SJCRH30 (cell line): Measurements from ENCODE around the gene CDYL. TPM values are rescaled to one million over a fixed set of nuclear protein-coding genes. Genes with fewer than 3 reads are reported as not detected.
A peak's percentile ranks its signal among the peaks of the same experiment; 100 is the strongest.

Experiments
- DNase-seq, 2 experiments: peaks; one replicate each; pipeline ENCODE4 v3.0.0-alpha.2; 2015 to 2020
- H3K27ac ChIP-seq: fragments of 250-450 bp; sonication (Bioruptor Pico); 2 replicates; pipeline ENCODE4 v1.5.1; 2020; ENCODE audit warnings: mild to moderate bottlenecking, moderate library complexity
- H3K27me3 ChIP-seq: fragments of 250-450 bp; sonication (Bioruptor Pico); 2 replicates; pipeline ENCODE4 v1.5.1; 2020; ENCODE audit warnings: mild to moderate bottlenecking, moderate library complexity
- H3K36me3 ChIP-seq: fragments of 250-450 bp; sonication (Bioruptor Pico); 2 replicates; pipeline ENCODE4 v1.5.1; 2020; ENCODE audit warnings: mild to moderate bottlenecking, moderate library complexity
- H3K4me1 ChIP-seq: fragments of 250-450 bp; sonication (Bioruptor Pico); 2 replicates; pipeline ENCODE4 v1.5.1; 2020; ENCODE audit warnings: mild to moderate bottlenecking, moderate library complexity
- H3K4me3 ChIP-seq: fragments of 250-450 bp; sonication (Bioruptor Pico); 2 replicates; pipeline ENCODE4 v1.5.1; 2020; ENCODE audit warnings: mild to moderate bottlenecking, moderate library complexity
- H3K9me3 ChIP-seq: fragments of 250-450 bp; sonication (Bioruptor Pico); replicated peaks from 2 replicates; pipeline ENCODE4 v1.5.1; 2020; ENCODE audit warnings: mild to moderate bottlenecking, moderate library complexity
- total RNA-seq: library from RNA; depleted of rRNA; stranded (reverse); fragments of >200 nt; shearing (Covaris generic); gene quantifications from 2 replicates; pipeline ENCODE4 v1.2.3, GENCODE V29; 2014

The CDYL gene
- total RNA-seq, 1 experiment from 2014 or later, result 68.7 TPM

DNA sequence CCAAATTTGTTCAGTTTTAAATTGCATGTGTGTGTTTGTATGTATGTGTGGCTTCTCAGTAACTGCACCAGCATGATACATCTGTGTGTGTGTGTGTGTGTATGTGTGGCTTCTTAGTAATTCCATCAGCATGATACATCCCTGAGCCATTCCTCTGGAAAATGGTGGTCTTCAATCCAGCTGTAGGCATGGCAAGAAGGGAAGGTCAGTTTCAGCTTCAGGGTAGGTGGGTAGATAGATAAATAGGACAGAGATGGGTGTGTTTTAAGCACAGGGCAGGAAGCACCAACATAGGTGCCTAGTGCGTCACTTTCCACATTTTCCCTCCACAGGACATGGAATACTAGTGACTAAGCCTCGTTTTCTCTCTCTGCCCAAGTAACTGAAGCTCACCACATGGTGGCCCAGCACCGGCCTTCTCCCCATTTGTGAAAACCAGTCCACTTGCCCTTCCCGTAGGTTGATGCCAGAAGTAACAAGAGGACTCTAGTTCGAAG lies 144.8 kb downstream of the CDYL start:
- Histone ChIP-seq H3K27ac (no peak overlapping the region), H3K4me1 (no peaks in the 10 kb centered on the region), H3K27me3 (no peaks in the 10 kb centered on the region), H3K9me3 (no peaks in the 10 kb centered on the region), H3K36me3 (peaks cover 3% of the 10 kb centered on the region; the same call in 1 of the 2 replicates), H3K4me3 (no peak overlapping the region)
- no peak for DNase-seq

DNA sequence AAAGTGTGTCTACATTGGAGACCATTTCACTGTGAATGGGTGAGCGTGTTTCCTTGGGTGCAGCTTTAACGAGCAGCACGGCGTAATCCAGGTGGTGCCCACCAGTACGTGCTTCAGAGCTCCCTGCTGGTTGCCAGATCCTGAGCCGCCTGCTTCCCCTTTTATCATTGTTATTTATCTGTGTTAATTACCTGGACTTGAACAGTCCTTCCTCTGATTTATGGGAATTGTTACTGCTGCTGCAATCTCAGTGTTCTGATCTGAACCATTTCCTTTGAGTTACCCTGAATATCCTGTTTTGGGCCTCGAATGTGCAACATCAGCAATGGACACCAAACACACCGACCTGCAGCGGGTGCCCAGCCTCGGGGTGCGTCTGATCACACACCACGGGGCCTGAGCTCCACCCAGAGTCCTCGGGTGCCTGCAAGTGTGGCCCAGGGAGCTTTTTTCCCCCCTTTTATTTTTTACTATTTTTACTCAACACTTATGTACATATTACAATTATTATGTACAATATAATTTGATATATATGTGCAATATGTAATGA lies 146.4 kb downstream of the CDYL start:
- Histone ChIP-seq H3K4me1 (no peaks in the 10 kb centered on the region), H3K4me3 (no peak overlapping the region), H3K36me3 (peaks cover 3% of the 10 kb centered on the region; the same call in 1 of the 2 replicates), H3K27ac (no peak overlapping the region), H3K27me3 (no peaks in the 10 kb centered on the region), H3K9me3 (no peaks in the 10 kb centered on the region)
- DNase-seq, result no peak

DNA sequence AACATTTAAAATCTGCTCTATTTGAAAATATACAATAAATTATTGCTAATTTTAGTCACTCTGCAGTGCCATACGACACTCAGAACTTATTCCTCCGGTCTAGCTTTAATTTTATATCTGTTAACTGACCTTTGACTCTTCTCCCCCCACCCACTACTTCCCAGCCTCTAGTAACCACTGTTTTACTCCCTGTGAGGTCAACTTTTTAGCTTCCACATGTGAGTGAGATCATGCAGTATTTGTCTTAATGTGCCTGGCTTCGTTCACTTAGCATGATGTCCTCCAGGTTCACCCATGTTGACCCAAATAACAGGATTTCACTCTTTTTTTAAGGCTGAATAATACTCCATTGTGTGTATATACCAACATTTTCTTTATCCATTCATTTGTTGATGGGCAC lies 146.9 kb downstream of the CDYL start:
- no peaks in the 10 kb centered on the region for H3K27me3 ChIP-seq
- H3K9me3 ChIP-seq, result no peaks in the 10 kb centered on the region
- H3K4me1 ChIP-seq, result peaks cover 2% of the 10 kb centered on the region; the same call in 1 of the 2 replicates
- H3K36me3 ChIP-seq, result peaks cover 3% of the 10 kb centered on the region; the same call in 1 of the 2 replicates
- no peak overlapping the region for H3K4me3 ChIP-seq
- no peak overlapping the region for H3K27ac ChIP-seq
- DNase-seq, result no peak

DNA sequence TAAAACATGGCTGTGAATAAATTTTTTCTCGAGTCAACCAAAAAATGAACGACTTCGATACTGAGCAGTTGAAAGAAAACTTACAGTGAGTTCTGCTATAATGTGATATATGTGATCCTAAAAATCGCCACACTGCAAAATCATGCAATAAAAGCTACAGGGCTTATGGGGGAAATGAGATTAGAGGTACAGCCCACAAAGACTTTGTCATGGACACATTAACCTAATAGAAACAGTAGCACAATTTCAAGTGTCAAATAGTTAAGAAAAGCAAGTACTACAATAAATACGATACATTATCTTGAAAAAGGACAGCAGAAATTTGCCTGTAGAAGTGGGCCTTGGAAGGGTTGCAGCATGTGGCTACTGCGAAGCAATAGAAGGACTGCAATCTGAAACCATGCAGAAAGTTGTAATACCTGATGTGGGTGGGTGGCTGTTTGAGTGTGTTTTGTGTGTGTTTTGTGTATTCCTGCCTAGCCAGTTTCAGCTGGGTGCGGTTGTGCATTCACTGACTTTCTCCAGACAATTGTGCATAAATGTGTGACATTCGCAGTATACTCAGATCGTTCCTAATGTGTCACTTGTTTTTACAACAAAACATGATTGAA lies 148.6 kb downstream of the CDYL start:
- Histone ChIP-seq H3K9me3 (no peaks in the 10 kb centered on the region), H3K27ac (no peak overlapping the region), H3K4me3 (no peak overlapping the region), H3K27me3 (no peaks in the 10 kb centered on the region), H3K4me1 (peaks cover 5% of the 10 kb centered on the region; the same call in 1 of the 2 replicates), H3K36me3 (peaks cover 2% of the 10 kb centered on the region; the same call in 1 of the 2 replicates)
- no peak for DNase-seq

DNA sequence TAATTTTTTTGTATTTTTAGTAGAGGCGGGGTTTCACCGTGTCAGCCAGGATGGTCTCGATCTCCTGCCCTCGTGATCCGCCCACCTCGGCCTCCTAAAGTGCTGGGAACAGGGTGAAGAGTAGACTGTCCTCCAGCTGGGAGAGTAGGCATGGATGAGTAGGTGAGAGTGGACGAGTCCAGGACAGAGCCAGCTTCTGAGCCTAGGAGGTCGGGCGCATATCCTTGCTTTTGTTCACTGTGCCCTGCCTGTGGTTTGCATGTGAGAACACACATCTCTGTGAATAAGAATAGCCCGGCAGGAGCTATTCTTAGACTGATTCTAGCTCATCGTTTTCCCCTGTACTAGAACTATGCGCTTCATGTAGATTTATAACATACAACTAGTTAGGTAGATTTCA lies 149.4 kb downstream of the CDYL start:
- Histone ChIP-seq H3K27ac (no peak overlapping the region), H3K9me3 (no peaks in the 10 kb centered on the region), H3K36me3 (no peaks in the 10 kb centered on the region), H3K27me3 (no peaks in the 10 kb centered on the region), H3K4me1 (peaks cover 5% of the 10 kb centered on the region; the same call in 1 of the 2 replicates), H3K4me3 (no peak overlapping the region)
- DNase-seq, result no peak

DNA sequence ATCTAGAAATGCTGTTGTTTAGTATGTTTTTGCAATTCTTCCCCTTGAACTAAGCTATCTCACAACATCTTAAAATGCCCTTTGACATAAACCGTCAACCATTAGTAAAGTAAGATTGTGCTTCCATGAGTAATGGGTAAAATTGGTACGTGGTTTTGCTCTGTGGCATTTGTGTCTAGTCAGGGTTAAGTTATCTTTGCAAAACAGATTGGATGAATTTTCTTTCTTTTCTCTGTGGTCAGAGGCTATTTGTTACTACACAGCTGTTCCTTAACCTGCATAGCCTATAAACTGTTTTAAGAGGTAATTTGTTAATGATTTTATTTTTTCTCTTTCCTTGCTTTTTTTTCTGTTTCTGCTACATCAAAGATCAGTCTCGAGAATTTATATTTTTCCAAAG lies 152.2 kb downstream of the CDYL start:
- Histone ChIP-seq H3K27ac (0 out of 2 replicates have a peak overlapping the region, but pooled peaks have one; percentile 3), H3K4me1 (peaks cover 5% of the 10 kb centered on the region; the same call in 1 of the 2 replicates), H3K4me3 (no peak overlapping the region), H3K27me3 (no peaks in the 10 kb centered on the region), H3K36me3 (no peaks in the 10 kb centered on the region), H3K9me3 (no peaks in the 10 kb centered on the region)
- DNase-seq, result peak in 1 of 2 experiments; percentile 36

DNA sequence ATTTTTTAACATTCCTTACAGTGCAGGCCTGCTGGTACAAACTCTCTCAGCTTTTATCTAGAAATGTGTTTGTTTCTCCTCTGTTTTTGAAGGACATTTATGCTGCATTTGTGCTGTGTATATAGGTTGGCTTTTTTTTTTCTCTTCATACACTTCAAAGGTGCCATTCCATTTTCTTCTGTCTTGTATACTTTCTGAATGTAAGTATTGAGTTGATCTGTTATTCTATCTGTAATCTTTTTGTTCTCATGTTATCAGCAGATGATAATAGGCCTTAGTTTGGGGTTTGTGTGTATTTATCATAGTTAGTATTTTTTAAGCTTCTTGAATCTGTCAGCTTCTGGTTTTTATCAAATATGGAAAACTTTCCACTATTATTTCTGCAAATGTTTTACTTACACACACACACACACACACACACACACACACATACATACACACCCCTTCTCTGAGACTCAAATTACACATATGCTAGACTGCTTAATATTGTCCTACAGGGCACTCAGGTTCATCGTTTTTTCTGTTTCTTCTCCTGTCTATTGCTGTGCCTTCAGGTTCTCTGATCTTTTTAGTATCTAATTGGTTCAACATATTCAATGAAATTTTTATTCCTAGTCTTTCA lies 153.0 kb downstream of the CDYL start:
- no peak for DNase-seq
- H3K36me3 ChIP-seq, result no peaks in the 10 kb centered on the region
- H3K4me3 ChIP-seq, result no peak overlapping the region
- H3K9me3 ChIP-seq, result no peaks in the 10 kb centered on the region
- H3K27ac ChIP-seq, result no peak overlapping the region
- no peaks in the 10 kb centered on the region for H3K27me3 ChIP-seq
- peaks cover 5% of the 10 kb centered on the region; the same call in 1 of the 2 replicates for H3K4me1 ChIP-seq

DNA sequence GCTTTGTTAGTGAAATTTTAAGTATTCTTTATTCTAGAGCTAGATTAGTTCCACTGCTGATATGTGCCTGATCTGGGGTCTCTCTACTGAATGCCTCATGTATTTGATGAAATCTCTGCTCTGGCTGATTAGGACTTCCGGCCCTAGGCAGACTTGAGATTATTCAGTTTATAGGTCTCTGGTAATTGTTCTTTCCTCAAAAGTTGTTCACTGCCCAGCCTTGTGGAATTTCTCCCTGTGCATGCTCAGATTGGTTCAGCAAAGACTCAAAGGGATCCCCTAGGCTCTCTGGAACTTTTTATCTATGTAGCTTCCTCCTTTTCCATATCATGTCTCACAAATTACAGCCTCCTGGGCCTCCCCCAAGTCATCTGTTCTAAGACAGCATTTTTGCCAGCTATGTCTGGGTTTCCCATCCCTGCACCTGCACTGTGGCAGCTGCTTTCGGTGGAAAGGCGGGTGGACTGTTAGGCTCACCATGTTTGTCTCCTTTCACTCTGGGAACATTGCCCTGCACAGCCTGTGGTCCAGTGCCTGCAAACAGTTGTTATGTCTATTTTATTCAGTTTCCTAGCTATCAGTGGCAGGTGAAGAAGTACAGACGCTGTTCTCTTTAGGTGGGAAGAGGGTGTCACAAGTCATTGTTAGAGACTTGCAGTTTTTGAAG lies 154.0 kb downstream of the CDYL start:
- Histone ChIP-seq H3K4me1 (peaks cover 5% of the 10 kb centered on the region; the same call in 1 of the 2 replicates), H3K9me3 (no peaks in the 10 kb centered on the region), H3K36me3 (no peaks in the 10 kb centered on the region; the same call in 1 of the 2 replicates), H3K27me3 (no peaks in the 10 kb centered on the region), H3K4me3 (no peak overlapping the region), H3K27ac (no peak overlapping the region)
- no peak for DNase-seq

DNA sequence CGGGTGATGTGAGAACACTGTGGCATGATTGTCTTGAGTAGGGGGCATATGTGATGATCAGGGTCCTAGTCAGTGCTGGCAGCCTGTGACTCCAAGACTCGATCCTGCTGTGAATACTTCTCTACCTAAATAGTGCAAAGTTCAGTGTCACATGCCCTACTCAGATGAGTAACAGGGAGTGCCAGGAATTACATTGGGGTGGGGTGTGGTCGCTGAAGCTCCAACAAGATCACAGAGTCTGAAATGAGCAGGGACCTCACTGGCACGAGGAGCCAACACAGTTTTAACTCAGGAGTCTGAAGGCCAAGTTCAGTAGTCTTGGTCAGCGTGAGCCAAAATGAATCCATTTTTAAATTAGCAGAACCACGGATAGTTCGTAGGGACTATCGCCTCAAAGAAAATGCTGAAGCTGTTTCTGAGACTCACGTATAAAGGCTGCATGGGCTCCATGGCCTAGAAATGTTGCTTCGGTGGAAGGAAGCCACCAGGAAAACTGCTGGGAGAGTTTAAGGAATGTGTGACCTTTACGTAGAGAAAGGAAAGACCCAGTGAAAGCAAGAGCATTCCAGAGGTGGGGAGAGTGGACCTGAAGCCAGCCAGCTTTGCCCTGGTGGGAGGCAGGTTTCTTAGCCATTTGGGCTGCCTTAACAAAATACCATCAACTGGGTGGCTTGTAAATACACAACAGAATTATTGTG lies 155.5 kb downstream of the CDYL start:
- Histone ChIP-seq H3K9me3 (no peaks in the 10 kb centered on the region), H3K27ac (no peak overlapping the region), H3K36me3 (no peaks in the 10 kb centered on the region; the same call in 1 of the 2 replicates), H3K27me3 (no peaks in the 10 kb centered on the region), H3K4me3 (no peak overlapping the region), H3K4me1 (peaks cover 5% of the 10 kb centered on the region; the same call in 1 of the 2 replicates)
- no peak for DNase-seq

DNA sequence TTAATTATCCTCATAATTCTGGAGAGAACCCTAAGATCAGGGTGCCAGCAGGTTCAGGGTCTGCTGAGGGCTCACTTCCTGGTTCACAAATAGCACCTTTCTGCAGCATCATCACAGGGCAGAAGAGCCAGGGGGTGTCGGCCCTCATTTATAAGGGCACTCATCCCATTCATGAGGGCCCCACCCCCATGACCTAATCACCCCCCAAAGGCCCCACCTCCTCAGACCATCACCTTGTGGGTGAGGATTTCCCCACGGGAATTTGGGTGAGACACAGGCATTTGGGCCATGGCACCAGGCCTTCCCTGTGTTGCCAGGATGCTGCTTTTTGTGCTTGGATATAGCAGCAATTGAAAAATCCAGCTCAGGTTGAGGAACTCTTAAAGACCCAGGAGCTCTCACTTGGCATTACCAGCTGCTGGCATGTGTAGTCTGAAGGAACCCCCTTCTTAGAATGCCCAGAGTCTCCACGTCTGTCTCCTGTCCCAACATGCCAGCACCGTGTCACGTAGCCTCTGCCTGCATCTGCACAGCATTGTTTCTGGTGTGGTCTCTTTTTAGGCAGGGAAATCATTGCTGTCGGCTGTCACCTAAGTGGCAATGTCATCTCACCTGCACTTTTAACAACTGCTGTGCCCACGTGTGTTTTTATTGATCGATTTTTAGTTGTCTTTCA lies 156.2 kb downstream of the CDYL start:
- Histone ChIP-seq H3K4me3 (no peak overlapping the region), H3K27me3 (no peaks in the 10 kb centered on the region), H3K36me3 (no peaks in the 10 kb centered on the region; the same call in 1 of the 2 replicates), H3K9me3 (no peaks in the 10 kb centered on the region), H3K27ac (no peak overlapping the region), H3K4me1 (peaks cover 5% of the 10 kb centered on the region; the same call in 1 of the 2 replicates)
- DNase-seq, result no peak

DNA sequence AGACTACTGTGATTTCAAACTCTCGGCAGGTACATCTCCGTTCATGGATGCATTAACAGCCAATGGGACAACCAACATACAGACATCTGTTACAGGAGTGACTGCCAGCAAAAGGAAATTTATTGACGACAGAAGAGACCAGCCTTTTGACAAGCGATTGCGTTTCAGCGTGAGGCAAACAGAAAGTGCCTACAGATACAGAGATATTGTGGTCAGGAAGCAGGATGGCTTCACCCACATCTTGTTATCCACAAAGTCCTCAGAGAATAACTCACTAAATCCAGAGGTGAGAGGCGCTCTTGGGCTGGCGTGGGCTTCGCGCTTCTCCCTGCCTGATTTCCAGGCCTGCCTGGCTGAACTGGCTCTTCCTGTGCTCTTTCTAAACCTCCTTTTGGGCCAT lies 159.3 kb downstream of the CDYL start:
- DNase-seq, result no peak

DNA sequence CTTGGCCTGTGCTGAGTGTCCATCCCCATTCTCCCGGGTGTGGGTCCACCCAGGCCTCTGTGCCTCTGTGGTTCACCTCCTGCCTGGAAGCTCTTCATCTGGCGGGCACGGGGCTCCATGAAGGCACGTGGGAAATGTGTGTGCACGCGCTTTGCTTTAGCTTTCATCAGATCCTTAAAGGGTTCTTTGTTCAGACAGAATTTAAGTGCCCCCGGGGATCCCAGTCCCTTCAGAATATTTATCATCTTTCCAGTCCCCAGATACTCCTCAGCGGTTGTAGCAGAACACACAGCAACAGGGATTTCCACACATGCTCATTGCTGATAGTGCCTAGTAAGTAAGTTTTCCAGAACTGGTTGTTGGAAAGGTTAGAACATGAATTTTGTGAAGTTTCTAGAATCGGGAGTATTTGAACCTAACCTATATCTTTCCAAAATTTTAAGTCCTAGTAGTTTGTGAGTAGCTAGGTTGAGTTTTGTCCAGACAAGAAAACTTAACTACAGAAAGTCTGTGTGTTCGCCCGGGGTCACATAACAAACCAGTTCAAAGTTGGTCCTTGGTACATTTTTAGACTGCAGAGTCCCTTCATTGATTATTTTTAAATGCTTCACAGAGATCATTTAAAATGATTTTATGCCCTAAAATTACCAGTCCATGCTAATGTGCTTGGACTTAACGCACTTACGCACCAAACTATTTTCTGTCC lies 159.9 kb downstream of the CDYL start:
- H3K27me3 ChIP-seq, result no peaks in the 10 kb centered on the region
- no peak for DNase-seq
- H3K9me3 ChIP-seq, result no peaks in the 10 kb centered on the region
- no peak overlapping the region for H3K27ac ChIP-seq
- H3K4me3 ChIP-seq, result no peak overlapping the region
- H3K4me1 ChIP-seq, result peaks cover 7% of the 10 kb centered on the region
- no peaks in the 10 kb centered on the region; the same call in 1 of the 2 replicates for H3K36me3 ChIP-seq

More for the DNA sequence above, 159.3 kb downstream of the CDYL start:
- Histone ChIP-seq H3K27ac (no peak overlapping the region), H3K9me3 (no peaks in the 10 kb centered on the region), H3K4me3 (no peak overlapping the region), H3K36me3 (no peaks in the 10 kb centered on the region; the same call in 1 of the 2 replicates), H3K27me3 (no peaks in the 10 kb centered on the region), H3K4me1 (peaks cover under 1% of the 10 kb centered on the region)

DNA sequence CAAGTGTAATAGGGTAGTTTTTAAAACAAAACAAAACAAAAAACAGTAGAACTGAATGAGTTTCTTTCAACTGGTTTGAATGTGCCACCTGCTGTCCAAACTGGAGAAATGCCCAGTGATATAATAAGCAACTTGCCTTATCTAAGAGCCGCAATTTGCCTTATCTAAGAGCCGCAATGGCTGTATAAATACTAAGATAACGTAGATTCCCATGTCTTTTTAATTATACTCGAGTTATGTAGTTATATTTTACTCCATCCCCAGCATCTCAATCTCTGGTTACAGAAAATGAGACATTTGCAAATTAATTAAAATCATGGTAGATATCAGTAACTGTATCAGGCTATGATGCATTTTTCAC lies 160.5 kb downstream of the CDYL start:
- H3K27ac ChIP-seq, result no peak overlapping the region
- H3K27me3 ChIP-seq, result no peaks in the 10 kb centered on the region
- peak in 1 of 2 experiments; percentile 57 for DNase-seq
- no peaks in the 10 kb centered on the region; the same call in 1 of the 2 replicates for H3K36me3 ChIP-seq
- H3K9me3 ChIP-seq, result no peaks in the 10 kb centered on the region
- no peak overlapping the region for H3K4me3 ChIP-seq
- peaks cover 12% of the 10 kb centered on the region for H3K4me1 ChIP-seq
